Measurements from ENCODE around the gene SCRT2.

DNA sequence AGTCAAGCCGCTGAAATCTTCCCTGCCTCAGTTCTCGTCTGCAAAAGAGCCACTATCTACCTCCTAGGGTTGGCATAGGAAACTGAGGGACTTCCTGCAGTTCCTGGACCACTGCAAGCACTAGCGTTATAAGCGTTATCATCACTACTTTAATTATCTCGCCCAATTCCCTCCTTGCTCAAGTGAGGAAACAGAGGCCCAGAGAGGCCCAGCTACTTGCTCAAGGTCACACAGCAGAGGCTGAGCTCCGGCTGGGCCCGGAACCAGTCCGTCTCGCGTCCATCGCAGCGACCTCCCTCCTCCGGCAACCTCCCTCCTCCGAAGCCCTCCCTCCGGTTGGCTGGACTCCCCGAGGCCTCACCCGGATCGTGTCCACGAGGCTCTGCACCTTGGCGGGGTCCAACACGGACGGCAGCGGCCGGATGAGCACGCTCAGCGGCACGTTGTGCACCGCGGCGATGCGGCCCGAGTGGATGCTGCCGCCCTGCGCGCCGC is 22.9 kb downstream of the SCRT2 start:
- TF ChIP-seq, protein P1, sequence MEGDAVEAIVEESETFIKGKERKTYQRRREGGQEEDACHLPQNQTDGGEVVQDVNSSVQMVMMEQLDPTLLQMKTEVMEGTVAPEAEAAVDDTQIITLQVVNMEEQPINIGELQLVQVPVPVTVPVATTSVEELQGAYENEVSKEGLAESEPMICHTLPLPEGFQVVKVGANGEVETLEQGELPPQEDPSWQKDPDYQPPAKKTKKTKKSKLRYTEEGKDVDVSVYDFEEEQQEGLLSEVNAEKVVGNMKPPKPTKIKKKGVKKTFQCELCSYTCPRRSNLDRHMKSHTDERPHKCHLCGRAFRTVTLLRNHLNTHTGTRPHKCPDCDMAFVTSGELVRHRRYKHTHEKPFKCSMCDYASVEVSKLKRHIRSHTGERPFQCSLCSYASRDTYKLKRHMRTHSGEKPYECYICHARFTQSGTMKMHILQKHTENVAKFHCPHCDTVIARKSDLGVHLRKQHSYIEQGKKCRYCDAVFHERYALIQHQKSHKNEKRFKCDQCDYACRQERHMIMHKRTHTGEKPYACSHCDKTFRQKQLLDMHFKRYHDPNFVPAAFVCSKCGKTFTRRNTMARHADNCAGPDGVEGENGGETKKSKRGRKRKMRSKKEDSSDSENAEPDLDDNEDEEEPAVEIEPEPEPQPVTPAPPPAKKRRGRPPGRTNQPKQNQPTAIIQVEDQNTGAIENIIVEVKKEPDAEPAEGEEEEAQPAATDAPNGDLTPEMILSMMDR (IDR thresholded peaks at IDR 0.05; ENCODE audit: low read depth, low read length, poor library complexity, severe bottlenecking) = no peak
- TF ChIP-seq EZH2phosphoT487 (IDR thresholded peaks at IDR 0.05; ENCODE audit: borderline replicate concordance, low read length) = no peak
